Posterior cingulate gyrus (tissue), 11 donors: Measurements from ENCODE around the gene CACNA1C.

ENCODE experiments used
- DNase-seq, 10 donors: peaks; one replicate each; pipeline versions ENCODE4 v3.0.0 to v3.0.0-alpha.2; 2020 to 2021; ENCODE audit warnings: mixed read lengths in 3 of 10
- intact Hi-C: fragments of 100-400 bp; cut with DNase I; formaldehyde crosslinking; loops from one replicate; pipeline ENCODE4 v1.15.1; 2023

CACNA1C gene

GRCh38 chr12:2453761-2454090 is 400.9 kb downstream of the CACNA1C start:
- intact Hi-C loops = no loop called here
- DNase-seq = no peak

DNA sequence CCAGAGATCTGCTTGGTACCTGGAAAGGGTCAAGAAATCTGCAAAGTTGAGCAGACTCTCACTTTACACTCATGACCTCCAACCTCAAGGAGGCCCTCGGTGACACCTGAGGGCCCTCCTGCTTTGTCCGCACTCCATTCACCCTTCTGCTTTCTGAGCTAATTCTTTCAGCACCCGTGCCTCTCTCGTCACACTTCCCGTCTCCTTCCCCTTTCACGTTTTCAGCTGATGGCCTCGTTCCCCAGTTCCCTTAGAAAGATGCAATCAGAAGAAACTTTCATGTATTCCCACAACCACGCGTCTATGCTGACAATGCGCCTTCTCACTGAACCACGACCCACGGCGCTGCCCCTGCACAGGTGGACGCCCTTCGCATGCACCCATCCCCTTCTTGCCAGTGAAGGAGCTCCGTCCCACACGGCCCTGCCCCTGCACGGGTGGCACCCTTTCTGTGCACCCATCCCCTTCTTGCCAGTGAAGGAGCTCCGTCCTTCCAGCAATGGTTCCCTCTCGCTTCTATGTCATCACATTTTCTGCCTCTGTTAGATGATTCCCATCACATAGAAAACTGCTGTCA is 401.9 kb downstream of the CACNA1C start:
- no peak for DNase-seq

DNA sequence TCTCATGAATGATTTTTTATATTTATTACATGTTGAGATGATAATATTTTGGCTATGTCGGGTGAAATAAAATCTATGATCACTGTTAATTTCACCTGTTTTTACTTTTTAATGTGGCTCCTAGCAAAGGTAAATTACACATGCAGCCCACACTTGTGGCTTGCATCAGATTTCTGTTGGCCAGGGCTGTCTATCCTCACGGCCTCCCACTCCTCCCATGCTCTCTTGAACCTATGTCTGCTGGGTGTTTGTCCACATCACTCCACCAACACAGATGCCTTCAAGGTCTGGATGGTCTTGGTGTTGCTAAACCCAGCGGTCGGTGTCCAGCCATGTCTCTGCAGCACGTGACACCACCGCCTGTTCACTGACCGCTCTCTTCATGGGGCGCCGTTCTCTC is 402.6 kb downstream of the CACNA1C start:
- DNase-seq = no peak
- intact Hi-C loops = no loop called here

More for the DNA sequence above, 401.9 kb downstream of the CACNA1C start:
- intact Hi-C loops = no loop called here

DNA sequence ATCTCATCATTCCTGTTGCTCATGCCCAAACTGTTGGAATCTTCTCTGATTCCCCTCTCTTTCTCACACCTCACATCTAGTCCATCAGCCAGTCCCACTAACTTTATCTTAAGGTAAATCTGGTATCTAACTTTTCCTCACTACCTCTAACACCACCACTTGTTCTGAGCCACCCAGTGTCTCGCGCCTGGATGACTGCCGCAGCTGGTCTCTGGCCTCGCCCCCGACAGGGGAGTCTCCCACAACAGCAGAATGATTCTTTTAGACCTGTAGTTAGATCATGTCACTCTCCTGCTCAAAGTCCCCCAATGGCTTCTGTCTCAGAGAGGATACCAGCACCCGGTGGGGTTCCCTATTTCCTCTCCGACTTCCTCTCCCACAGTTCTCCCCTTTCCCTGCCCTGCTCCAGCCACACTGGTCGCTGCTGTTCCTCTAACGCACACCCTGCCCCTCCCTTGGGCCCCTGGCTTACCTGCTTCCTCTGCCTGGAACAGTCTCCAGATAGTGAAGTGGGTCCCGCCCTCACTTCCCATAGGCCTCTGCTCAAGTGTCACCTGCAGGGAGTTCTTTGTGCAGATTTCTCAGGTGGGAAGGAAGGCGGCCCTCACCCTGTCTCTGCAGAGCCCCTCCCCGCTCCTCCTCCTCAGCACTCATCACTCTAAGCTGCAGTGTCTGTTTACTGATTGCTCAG is 403.5 kb downstream of the CACNA1C start:
- intact Hi-C loops = no loop called here
- DNase-seq = no peak

GRCh38 chr12:2456813-2457186 is 404.0 kb downstream of the CACNA1C start:
- intact Hi-C loops = no loop called here
- no peak for DNase-seq

GRCh38 chr12:2457215-2457932 is 404.6 kb downstream of the CACNA1C start:
- intact Hi-C loops = no loop called here
- no peak for DNase-seq

- intact Hi-C loops = no loop called here
These were observed 405.2 kb downstream of the CACNA1C start for GRCh38 chr12:2457933-2458414.

GRCh38 chr12:2460051-2460670 is 407.4 kb downstream of the CACNA1C start:
- DNase-seq = no peak
- intact Hi-C loops = no loop called here

More at GRCh38 chr12:2457933-2458414, 405.2 kb downstream of the CACNA1C start:
- no peak for DNase-seq

DNA sequence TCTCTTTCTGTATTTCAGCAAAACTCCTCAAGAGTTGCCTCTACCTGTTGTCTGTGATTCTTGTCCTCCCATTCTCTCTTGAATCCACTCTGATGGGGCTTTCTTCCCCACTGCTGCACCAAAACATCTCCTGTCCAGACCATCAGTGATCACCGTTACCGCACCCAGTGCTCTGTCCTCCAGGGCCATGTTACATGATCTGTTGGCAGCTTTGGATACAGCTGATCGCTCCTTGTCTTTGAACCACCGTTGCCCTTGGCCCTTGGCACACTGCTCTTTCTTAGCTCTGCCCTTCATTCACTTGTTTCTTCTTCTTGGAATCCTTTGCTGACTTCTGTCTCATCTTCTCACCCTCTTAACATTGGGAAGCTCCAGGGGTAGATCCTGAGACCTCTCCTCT is 408.3 kb downstream of the CACNA1C start:
- no peak for DNase-seq
- intact Hi-C loops = no loop called here

DNA sequence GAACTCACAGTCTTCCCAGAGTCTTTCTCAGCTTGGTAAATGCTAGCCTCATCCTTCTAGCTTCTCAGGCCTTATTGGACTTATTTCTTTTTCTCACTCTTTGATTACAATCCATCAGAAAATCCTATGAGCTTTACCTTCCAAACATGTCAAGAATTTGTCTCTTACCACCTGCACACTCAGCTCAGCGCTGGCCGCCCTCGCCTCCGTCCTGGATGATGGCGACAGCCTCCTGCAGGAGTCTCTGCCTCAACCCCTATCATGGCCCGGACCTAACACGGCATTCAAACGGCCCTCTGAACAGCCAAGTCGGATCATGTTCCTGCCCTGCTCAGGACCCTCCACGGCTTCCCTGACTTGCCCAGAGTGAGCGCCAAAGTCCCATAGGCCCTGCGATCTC is 408.9 kb downstream of the CACNA1C start:
- intact Hi-C loops = no loop called here
- no peak for DNase-seq

DNA sequence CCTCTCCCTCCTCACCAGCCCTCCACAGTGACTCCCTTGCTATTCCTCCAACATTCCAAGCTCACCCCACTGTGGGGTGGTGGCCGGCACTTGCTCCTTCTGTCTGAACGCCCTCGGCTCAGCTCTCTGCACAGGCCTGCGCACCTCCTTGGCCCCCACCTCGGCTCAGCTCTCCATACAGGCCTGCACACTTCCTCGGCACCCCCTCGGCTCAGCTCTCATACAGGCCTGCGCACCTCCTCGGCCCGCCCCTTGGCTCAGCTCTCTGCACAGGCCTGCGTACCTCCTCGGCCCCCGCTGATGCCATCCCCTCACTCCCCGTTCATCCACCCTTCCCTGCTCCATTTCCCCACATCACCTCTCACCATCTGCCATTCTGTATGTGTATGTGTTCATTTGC is 409.3 kb downstream of the CACNA1C start:
- DNase-seq = no peak
- intact Hi-C loops = no loop called here

DNA sequence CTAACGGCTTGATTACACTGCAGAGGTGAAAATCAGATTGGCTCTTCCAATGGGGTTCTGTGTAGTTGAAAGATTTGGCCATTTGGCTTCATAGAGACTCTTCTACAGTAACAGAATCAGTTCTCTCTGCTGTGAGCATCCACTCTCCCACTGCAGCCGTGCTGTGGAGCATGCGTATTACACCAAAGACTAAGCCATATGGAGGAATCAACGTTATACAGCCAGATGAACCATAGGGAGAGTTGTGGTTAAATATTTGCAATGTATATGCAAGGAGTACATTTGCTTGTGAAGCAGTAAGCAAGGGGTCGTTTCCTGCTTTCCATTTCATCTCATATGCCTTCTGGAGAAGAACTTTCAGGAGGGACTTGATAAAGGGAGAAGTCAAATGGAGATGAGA is 410.9 kb downstream of the CACNA1C start:
- DNase-seq = no peak
- intact Hi-C loops = no loop called here

GRCh38 chr12:2465681-2466080 is 412.9 kb downstream of the CACNA1C start:
- no peak for DNase-seq
- intact Hi-C loops = no loop called here

DNA sequence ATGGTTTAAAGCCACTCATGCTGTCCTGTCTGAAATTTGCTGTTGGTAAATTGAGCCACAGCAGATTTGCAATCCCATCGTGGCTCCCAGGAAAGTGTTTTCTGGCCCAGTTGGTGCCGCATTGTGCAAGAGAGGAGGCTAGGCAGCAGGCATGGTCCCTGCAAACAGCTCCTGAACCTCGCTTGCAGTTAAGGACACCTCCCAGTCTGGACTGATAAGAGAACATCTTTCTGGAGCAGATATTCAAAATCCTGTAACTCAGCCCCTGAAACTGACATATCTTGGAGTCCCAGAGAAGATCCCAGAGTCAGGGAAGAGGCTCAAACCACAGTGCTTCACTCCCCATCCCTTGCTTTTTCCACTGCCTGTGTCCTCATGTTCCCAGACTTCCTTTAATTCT is 413.4 kb downstream of the CACNA1C start:
- DNase-seq = no peak
- intact Hi-C loops = no loop called here

DNA sequence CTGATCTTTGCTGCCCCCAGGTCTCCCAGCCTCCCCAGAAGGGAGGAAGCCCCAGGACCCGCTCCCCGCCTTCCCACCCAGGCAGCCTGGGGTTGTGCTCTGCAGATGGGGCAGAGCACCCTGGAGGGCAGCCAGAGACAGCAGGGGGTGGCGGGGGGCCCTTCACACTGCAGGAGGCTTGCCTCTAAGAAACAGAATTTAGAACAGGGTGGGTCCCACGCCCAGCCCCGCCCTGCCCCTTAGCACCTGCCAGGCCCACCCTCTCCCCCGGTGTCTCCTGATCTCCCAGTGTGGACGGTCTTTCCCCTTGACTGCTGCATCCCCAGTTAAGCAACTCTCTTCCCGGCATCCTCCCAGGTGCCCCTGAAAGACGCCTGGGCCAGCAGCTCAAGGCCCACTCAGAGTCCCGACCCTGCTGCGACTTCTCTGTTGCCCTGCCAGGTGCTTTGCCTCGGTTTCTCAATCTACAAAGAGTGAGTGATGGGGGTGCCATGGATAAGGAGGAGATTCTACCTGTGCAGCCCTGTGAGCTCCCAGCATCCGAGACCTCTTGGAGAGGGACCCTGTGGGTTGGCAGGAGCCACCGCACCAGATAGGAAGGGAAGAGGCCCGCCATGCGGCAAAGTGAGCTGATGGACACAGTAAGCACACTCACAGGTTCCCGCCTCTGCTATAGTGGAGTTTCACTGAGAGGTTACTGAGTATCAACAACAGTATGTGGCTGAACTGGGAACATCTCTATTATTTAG is 414.8 kb downstream of the CACNA1C start:
- intact Hi-C loops = no loop called here
- no peak for DNase-seq

DNA sequence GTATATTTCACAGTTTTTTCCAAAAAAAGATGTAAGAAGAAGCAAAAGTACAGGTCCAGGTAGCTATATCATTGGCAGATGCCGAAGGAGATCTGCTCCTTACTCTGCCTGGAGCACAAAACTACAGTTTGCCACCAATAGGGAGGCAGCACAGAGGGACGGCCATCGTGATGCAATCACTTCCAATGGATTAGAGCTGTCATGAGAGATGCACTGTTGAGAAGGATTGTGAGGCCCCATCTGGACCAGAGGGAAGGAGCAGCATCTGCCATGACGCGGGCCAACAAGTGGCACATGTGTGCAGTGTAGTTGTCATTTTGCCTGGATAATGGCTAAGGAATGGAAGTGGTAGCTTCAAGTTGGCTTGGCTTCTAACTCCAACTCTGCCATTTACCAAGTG is 423.2 kb downstream of the CACNA1C start:
- intact Hi-C loops = no loop called here
- no peak for DNase-seq

GRCh38 chr12:2477009-2477766 is 424.4 kb downstream of the CACNA1C start:
- DNase-seq = no peak
- intact Hi-C loops = no loop called here

DNA sequence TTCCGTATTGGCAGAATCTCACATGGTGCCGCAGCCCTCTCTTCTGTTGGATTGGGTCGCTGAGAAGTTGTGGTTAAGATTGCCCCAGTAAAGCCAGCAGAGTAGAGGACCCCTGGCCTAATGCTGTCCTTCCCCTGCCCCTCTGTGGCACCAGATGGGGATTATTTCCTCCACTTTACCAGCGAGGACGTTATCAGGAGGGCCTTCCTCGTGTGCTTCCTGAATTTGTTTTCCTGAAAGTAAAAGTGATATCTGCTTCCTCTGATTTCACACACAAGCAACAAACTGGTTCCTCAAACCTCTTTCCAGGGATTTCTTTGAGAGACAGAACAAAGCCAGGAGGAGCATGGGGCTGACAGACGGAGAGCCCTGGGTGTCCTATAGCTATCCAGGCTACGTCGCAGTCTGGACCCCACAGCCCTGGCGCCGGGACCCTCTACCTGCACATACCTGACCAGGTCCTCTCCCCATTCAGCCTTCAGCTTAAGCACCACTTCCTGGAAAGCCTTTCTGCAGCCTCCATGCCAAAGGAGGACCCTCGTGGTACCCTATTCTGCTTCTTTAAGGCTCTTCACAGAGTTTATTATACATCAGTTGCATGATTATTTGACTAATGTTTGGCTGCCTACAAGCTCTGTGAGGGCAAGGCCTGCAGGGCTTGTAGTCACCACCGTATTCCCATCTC is 427.2 kb downstream of the CACNA1C start:
- DNase-seq = no peak
- intact Hi-C loops = no loop called here

DNA sequence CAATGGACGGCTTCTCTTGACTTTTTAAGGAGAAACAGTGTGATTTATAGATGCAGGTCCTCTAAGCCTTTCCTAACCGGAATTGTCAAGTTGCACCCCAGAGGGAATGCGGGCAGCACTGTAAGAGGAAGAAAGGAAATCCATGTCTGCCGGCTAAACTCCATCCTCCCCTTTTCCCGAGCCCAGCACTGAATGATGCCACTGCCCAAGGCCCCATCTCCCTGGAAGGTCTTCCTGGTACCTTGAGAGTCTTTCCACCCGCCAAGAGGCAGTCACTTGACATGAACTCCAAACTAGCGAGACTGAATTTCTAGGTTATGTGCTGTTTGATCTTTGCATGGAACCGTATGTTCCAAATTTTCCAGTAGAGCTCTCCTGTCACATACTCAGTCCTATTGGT is 428.6 kb downstream of the CACNA1C start:
- intact Hi-C loops = no loop called here
- DNase-seq = no peak
